GM12878 (cell line): ENCODE results near the gene MBOAT2.
"Not testable (repeated sequence)": the region's sequence is repeated elsewhere in the genome, so short reads cannot be mapped to it uniquely, and the experiment has no call there.

Experiments
- MXI1 ChIP-seq: fragments of 150-350 bp; IDR thresholded peaks from 2 replicates; pipeline ENCODE4 v1.6.1; 2011; ENCODE audit warnings: low read depth, mild to moderate bottlenecking, inconsistent platforms, low read length, improper control_type of control experiment
- TBL1XR1 ChIP-seq: IDR thresholded peaks from 2 replicates; pipeline ENCODE4 v1.6.1; 2012; ENCODE audit warnings: low read depth, low read length, improper control_type of control experiment

DNA sequence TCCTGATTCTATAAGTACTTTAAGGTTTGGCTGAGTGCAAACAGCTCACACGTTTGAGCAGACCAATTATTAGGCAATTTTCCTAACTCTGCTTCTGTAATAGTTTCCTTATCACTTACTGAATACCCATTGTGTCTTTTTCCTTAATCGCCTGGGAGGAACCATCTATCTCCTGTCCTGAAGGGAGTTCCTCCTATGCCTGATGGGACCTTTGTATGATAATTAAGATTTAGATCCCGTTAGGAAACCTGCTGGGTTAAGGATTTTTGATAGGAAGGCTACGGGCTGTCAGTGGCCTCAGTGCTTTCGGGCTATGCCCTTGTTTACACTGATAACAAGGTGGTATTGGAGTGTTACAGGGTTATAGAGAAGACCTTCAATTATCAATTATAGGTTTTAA lies 106.8 kb downstream of the MBOAT2 start:
- not testable (repeated sequence) for TF ChIP-seq MXI1, TBL1XR1
